ENCODE results near the gene PDE4B. TPM values are rescaled to one million over a fixed set of nuclear protein-coding genes. Genes with fewer than 3 reads are reported as not detected.

The PDE4B gene
- polyA plus RNA-seq, 1 donor from 2014 or later = 135 TPM

DNA sequence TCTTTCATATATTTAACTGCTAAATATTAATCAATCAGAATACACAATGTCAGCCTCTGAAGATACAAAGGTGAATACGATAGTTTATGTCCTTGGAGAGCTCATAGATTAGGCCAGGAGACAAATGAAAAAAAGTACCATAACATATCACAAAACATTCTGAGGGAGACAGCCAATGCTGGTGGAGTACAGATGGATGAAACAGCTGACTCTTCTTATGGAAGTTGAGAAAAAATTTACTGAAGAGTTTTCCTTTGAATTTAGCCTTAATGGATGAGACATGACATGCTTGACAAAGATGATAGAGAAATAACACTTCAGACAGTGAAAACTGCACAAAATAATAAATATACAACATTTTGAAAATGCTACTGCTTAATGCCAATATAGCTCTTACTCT is 193.5 kb downstream of the PDE4B start:
- H3K4me3 ChIP-seq (ENCODE audit: low read length) = no peak overlapping the region
- no peak overlapping the region for H2AFZ ChIP-seq (ENCODE audit: low read depth, low read length)
- no peak overlapping the region for H3K9ac ChIP-seq (ENCODE audit: low read length)
- H3K9me3 ChIP-seq (ENCODE audit: low read length) = no peaks in the 10 kb centered on the region
- no peaks in the 10 kb centered on the region for H3K9me2 ChIP-seq (ENCODE audit: insufficient read depth, low read length)
- no peaks in the 10 kb centered on the region for H4K20me1 ChIP-seq (ENCODE audit: insufficient read depth)
- no peaks in the 10 kb centered on the region for H3F3A ChIP-seq (ENCODE audit: insufficient read depth, low read length, poor library complexity, severe bottlenecking)
- H3K4me2 ChIP-seq (ENCODE audit: low read length) = no peak overlapping the region
- H3K27ac ChIP-seq (ENCODE audit: low read length) = no peak overlapping the region
- no peaks in the 10 kb centered on the region for H3K27me3 ChIP-seq (ENCODE audit: insufficient read depth, low read depth, low read length)
- TF ChIP-seq REST (IDR thresholded peaks at IDR 0.05; ENCODE audit: borderline replicate concordance) (no peak), SMC3 (conservative IDR thresholded peaks at IDR 0.05; ENCODE audit: poor library complexity) (no peak), MXI1 (conservative IDR thresholded peaks at IDR 0.05; ENCODE audit: poor library complexity, severe bottlenecking) (no peak), TAF1 (IDR thresholded peaks at IDR 0.05; ENCODE audit: low read depth) (no peak), EZH2 (IDR thresholded peaks at IDR 0.05; ENCODE audit: borderline replicate concordance, insufficient read depth, low read length, poor library complexity, severe bottlenecking) (no peak), RAD21 (conservative IDR thresholded peaks at IDR 0.05) (no peak), EP300 (conservative IDR thresholded peaks at IDR 0.05; ENCODE audit: poor library complexity, severe bottlenecking) (no peak), POLR2AphosphoS5 (IDR thresholded peaks at IDR 0.05) (no peak)
- TF ChIP-seq, protein P1, sequence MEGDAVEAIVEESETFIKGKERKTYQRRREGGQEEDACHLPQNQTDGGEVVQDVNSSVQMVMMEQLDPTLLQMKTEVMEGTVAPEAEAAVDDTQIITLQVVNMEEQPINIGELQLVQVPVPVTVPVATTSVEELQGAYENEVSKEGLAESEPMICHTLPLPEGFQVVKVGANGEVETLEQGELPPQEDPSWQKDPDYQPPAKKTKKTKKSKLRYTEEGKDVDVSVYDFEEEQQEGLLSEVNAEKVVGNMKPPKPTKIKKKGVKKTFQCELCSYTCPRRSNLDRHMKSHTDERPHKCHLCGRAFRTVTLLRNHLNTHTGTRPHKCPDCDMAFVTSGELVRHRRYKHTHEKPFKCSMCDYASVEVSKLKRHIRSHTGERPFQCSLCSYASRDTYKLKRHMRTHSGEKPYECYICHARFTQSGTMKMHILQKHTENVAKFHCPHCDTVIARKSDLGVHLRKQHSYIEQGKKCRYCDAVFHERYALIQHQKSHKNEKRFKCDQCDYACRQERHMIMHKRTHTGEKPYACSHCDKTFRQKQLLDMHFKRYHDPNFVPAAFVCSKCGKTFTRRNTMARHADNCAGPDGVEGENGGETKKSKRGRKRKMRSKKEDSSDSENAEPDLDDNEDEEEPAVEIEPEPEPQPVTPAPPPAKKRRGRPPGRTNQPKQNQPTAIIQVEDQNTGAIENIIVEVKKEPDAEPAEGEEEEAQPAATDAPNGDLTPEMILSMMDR (IDR thresholded peaks at IDR 0.05; ENCODE audit: poor library complexity, severe bottlenecking) = no peak
- no peaks in the 10 kb centered on the region for H3K36me3 ChIP-seq (ENCODE audit: insufficient read depth, low read length)
- H3K79me2 ChIP-seq (replicated peaks; ENCODE audit: insufficient read depth, low read length) = no peaks in the 10 kb centered on the region

DNA sequence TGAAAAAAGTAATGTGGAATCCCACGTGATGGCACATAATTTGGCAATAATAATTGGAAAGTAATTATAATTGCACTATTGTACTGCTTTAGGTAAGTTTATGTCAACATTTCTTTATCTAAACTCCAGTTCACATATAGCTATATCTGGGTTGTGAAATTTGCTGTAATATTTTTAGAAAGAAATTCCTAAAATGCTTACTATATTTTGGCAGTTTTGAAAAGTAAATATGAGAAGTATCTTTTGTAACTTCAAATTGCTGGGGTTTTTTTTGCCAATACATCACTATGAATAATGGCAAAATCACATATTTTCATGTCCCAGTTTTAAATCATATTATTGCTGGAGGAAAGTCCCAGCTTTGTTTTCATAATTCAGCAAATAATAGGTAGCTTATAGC is 197.5 kb downstream of the PDE4B start:
- no peak overlapping the region for H3K4me3 ChIP-seq (ENCODE audit: low read length)
- H3K9me3 ChIP-seq (ENCODE audit: low read length) = no peaks in the 10 kb centered on the region
- no peak for TF ChIP-seq EP300 (conservative IDR thresholded peaks at IDR 0.05; ENCODE audit: poor library complexity, severe bottlenecking)
- no peak for TF ChIP-seq SMC3 (conservative IDR thresholded peaks at IDR 0.05; ENCODE audit: poor library complexity)
- TF ChIP-seq EZH2 (IDR thresholded peaks at IDR 0.05; ENCODE audit: borderline replicate concordance, insufficient read depth, low read length, poor library complexity, severe bottlenecking) = no peak
- TF ChIP-seq, protein P1 (IDR thresholded peaks at IDR 0.05; ENCODE audit: poor library complexity, severe bottlenecking) = no peak
- no peak for TF ChIP-seq POLR2AphosphoS5 (IDR thresholded peaks at IDR 0.05)
- no peak for TF ChIP-seq TAF1 (IDR thresholded peaks at IDR 0.05; ENCODE audit: low read depth)
- no peak for TF ChIP-seq RAD21 (conservative IDR thresholded peaks at IDR 0.05)
- TF ChIP-seq MXI1 (conservative IDR thresholded peaks at IDR 0.05; ENCODE audit: poor library complexity, severe bottlenecking) = no peak
- no peak for TF ChIP-seq REST (IDR thresholded peaks at IDR 0.05; ENCODE audit: borderline replicate concordance)
- no peak overlapping the region for H3K9ac ChIP-seq (ENCODE audit: low read length)
- no peak overlapping the region for H3K4me2 ChIP-seq (ENCODE audit: low read length)
- H3K27me3 ChIP-seq (ENCODE audit: insufficient read depth, low read depth, low read length) = no peaks in the 10 kb centered on the region
- H2AFZ ChIP-seq (ENCODE audit: low read depth, low read length) = no peak overlapping the region
- no peaks in the 10 kb centered on the region for H3F3A ChIP-seq (ENCODE audit: insufficient read depth, low read length, poor library complexity, severe bottlenecking)
- no peak overlapping the region for H3K27ac ChIP-seq (ENCODE audit: low read length)
- peaks cover 18% of the 10 kb centered on the region for H3K79me2 ChIP-seq (replicated peaks; ENCODE audit: insufficient read depth, low read length)
- H4K20me1 ChIP-seq (ENCODE audit: insufficient read depth) = no peaks in the 10 kb centered on the region
- H3K9me2 ChIP-seq (ENCODE audit: insufficient read depth, low read length) = no peaks in the 10 kb centered on the region
- no peaks in the 10 kb centered on the region for H3K36me3 ChIP-seq (ENCODE audit: insufficient read depth, low read length)

Measured in neural cell (in vitro differentiated cells).